Fibroblast of skin of scalp (primary cell): ENCODE measurements around the gene KRTAP10-5.
"Not testable (repeated sequence)": the region's sequence is repeated elsewhere in the genome, so short reads cannot be mapped to it uniquely, and the experiment has no call there.

ENCODE experiments used
- DNase-seq: peaks from one replicate; pipeline ENCODE4 v3.0.0-alpha.2; 2013

The KRTAP10-5 gene

DNA sequence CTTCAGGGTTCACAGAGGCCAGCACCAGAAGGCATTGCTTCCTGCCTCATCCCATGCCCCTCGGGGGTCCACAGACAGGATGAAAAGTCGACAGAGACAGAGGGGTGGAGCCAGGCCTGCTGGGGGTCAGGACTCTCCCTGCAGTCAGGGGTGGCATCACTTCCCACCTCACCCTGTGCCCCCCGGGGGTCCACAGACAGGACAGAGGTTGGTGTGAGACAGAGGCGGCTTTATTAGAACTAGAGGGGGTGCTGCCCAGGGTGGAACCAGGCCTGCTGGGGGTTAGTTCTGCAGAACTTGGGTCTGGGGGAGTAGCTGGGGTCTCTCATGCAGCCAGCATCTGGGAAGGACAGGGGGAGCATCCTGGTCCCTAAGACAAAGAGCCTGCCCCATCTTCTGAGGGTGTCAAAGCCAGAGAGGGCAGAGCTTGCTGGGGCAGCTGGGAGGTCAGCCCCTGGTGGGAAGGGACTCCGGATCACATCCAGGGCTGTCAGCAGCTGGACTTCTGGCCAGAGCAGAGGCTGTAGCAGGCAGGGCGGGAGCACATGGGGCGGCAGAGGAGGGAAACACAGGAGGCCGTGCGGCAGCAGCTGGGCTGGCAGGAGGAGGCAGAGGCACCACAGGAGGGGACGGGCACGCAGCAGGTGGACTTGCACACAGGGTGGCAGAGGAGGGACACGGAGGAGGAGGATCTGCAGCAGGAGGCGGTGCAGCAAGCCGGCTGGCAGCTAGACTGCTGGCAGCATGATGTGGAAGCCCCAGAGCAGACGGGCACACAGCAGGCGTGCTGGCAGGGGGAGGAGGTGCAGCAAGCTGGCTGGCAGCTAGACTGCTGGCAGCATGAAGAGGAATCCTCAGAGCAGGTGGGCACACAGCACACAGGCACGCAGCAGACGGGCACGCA lies 10.7 kb upstream of the KRTAP10-5 start:
- not testable (repeated sequence) for DNase-seq

DNA sequence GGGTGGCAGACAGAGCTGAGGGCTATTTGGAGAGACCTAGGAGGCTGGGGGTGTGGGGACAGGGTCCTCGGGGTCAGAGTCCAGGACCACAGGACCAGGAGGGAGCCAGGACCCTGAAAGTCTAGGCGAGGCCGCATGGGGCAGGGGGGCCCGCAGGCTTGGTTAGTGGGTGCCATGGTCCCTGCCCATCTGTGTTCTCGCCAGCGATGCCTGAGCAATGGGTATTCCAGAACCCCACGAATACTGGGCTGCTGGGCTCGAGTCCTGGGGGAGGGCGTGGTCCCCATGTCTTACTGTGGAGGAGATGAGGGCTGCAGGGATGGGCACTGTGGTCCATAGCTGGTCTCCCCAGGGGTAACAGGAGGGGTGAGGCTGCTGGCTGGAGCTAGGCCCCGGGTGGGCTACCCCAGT lies 9.9 kb upstream of the KRTAP10-5 start:
- DNase-seq: no peak

DNA sequence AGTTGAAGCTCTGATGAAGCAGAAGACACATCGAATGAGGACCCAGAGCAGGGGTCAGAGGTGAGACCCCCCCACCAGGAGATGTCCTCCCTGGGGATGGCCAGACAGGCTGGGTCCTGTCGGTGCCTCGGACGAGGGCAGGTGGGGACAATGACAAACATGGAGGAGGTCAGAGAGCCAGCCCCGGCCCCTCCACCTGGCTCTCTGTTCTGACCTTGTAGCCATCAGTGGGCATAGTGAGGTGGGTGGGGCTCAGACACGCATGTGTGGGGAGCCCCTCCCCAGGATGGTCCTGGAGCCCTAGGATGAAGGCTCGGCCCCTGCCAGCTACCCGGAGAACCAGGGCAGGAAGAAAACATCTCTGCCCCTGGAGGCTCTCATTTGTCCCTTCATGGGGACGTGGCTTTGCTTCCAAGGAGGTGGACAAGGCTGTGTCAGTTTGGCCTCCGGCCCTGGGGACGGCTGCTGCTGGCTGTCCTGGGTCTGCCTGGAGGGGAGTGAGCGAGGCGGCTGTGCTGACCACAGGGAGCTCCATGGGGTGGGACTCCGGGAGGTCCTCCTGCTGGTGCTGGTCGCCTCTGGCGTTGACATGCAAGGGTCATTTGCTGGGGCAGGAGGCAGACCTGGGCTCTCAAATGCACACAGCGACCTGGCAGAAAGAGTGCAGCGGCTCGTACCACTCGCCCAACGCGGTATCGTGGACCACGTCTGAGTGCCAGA lies 9.3 kb upstream of the KRTAP10-5 start:
- DNase-seq: no peak

DNA sequence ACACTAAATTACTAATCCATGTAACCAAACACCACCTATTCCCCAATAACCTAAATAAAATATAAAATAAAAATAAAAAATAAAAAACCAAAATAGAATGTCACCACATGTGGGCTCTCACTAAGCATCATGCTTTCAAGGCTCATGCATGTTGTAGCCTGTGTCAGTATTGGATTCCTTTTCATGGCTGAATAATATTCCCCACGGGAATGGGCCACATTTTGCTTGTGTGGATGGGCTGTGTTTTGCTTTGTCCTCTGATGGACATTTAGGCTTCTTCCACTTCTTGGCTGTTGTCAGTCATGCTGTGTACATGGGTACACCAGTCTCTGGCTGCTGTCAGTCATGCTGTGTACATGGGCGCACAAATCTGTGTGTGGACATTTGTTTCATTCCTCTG lies 8.7 kb upstream of the KRTAP10-5 start:
- DNase-seq: no peak

DNA sequence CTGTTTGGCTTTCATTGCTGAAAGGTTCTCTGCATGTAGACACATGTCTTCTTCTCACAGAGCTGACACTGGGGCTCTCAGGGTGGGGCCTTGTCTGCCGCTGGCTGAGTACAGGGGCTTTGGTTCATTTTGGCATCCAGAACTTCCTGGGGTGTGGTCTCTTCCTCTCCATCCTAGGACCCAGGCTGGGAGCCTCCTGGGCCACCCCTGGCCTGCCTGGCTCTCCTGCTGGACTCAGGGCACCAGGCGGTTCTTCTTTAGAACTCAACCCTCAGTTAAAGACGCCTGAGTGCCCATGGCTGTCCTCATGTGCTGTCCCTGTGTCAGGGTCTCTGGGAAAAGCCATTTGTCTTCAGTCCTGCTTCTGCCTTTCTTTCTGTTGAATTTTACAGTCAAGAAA lies 5.5 kb upstream of the KRTAP10-5 start:
- no peak for DNase-seq

DNA sequence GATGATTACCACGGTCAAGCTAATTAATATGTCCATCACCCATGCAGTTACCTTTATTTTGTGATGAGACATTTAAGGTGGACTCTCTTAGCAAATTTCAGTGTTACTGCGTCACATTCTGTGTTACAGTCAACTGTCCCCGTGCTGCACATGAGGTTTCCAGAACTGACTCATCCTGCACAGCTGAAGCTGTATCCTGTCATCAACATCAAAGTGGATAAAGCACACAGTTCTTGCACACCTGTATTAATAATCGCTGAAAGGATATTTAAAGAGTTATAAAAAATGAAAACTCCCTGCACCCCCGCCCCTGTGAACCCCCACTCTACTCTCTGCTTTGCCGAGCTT lies 3.4 kb upstream of the KRTAP10-5 start:
- DNase-seq: no peak

DNA sequence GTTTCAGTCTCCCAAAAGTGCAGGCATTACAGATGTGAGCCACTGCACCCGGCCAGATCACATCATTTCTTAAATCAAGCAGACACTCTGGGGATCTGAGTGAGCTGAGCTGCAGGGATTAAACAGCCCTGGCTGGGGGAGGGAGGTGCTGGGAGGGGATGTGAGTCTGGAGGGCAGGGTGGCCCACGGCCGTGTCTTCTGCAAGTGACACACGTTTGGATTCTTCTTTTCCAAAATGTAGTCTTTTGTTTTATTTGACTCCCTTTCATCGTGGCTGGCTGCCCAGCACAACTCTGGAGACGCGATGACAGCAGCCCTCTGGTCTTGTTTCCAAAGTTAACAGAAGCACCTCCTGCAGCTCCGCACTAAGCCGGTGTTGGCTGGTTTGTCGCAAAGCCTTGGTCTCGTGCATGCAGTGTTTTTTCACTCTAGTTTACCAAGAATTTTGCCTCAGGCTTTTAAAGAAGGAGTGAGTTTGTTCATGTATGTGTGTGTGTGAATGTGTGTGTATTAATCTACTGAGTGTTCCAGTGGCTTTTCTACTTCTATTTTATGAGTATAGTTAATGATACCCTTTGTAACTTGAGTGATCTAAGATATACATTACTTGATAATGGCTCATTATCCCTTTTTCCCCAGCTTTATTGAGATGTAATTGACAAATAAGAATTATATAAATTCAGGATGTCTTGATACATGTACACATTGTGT lies 2.8 kb upstream of the KRTAP10-5 start:
- DNase-seq: peak; percentile 2

DNA sequence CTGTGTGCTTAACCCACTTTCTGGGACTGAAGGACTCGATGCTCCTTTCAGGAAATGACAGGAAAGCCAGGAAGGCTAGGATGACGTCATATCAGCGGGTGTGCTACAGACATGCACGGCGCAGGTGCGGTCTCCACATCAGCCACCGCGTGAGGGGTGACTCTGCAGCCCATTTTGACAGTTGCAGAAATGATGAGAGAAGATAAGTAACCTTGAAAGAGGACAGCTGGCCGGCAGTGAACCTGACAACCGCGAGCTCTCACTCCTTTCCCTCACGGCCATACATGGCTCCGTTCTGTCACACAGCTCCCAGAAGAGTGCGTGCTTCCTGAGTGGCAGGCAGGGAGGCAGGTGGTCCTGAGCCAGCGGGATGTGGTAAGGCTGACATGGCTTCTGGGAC lies 1.7 kb upstream of the KRTAP10-5 start:
- no peak for DNase-seq

DNA sequence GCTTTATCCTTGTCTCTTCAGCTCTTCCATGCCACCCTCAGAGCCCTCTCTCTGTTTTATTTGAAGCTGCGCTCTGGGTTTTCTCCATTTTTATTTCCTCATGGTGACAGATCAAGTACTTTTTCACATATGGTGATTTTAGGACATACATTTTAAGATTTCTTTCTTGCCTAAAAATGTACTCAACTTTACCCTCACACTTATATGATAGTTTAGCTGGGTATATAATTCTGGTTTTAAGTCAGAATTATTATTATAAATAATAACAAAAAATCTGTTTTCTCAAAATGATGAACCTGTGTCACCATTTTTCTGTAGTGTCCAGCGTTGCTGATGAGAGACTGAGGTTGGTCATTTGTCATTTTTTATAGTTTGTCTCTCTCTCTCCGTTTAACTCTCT lies 754 bp upstream of the KRTAP10-5 start:
- DNase-seq: no peak

DNA sequence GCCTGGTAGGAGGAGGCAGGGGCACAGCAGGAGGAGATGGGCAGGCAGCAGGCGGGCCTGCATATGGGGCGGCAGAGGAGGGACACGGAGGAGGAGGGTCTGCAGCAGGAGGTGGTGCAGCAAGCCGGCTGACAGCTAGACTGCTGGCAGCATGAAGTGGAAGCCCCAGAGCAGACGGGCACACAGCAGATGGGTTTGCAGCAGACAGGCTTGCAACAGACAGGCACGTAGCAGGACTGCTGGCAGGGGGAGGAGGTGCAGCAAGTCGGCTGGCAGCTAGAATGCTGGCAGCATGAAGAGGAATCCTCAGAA lies 615 bp downstream of the KRTAP10-5 start:
- DNase-seq: no peak

DNA sequence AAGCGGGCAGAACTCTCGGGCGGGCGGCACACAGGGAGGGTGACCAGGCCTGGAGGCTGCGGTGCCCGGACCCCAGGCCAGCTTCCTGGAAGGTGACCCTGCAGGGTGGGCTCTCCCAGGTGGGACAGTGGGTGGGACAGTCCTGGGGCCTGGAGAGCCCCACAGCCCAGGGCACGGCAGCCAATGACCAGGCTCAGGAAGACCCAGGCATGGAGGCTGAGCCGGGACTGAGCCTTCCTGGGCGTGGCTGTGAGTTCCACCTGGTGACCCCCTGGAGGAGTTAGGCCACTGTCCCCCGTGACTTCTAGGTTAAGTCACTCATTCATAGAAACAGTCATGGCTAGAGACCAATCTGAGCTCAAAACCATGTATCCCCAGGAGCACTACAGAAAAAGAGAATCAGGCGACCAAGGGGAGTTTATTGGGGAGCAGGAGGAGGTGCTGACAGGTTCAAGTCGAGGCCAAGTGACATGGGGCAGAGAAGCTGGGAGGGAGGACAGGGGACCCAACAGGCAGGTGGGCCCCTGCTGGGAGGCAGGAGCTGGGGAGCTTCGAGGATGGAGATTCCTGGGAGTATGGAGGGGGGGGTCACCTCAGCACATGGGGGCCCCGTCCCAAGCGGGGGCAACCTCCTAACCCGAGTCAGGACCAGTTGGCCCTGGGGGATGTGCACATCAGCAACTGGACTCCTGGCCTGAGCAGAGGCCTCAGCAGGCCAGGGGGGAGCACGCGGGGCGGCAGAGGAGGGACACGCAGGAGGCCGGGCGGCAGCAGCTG lies 1.2 kb downstream of the KRTAP10-5 start:
- no peak for DNase-seq

DNA sequence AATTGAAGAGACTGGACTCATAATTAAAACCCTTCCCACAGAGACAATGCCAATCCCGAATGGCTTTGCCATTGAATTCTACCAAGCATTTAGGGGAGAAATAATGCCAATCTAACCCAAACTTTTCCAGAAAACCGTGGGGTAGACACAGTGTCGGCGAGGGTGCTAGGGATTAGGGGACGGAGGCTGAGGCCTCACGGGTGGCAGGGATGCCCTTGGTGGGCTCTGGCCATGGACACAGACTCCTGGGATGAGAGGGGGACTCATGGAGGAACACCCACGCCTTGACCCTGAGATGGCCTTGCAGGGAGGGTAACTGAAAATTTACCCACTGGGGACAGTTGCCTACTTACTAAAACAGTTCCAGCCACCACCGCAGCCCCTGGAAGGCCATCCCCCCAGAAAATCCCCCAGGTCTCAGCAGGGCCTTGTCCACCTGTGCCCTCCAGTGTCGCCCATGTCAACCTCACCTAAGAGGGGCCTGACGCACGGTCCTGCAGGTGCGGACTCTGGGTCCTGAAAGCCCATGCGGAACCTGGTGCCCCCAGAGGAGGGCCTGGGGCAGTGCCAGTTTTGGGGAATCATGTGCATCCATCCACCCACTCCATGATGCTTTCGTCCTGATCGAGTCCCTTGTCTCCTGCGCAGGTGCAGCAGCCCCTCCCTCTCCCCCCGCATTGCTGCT lies 1.9 kb downstream of the KRTAP10-5 start:
- no peak for DNase-seq

DNA sequence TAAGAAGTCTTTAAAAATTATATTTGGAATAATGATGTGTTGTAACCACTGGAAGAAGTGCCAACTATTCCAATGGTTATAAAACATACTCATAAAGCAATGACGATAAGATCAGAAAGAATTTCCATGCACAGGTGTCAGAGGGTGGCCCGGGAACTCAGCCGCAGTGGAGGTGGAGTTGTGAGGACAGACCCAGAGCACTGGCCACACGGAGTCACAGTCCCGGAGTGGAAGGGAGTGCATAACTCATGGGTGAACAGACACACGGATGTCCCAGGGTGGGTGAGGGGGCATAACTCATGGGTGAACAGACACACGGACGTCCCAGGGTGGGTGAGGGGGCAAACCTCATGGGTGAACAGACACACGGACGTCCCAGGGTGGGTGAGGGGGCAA lies 4.4 kb downstream of the KRTAP10-5 start:
- no peak for DNase-seq

DNA sequence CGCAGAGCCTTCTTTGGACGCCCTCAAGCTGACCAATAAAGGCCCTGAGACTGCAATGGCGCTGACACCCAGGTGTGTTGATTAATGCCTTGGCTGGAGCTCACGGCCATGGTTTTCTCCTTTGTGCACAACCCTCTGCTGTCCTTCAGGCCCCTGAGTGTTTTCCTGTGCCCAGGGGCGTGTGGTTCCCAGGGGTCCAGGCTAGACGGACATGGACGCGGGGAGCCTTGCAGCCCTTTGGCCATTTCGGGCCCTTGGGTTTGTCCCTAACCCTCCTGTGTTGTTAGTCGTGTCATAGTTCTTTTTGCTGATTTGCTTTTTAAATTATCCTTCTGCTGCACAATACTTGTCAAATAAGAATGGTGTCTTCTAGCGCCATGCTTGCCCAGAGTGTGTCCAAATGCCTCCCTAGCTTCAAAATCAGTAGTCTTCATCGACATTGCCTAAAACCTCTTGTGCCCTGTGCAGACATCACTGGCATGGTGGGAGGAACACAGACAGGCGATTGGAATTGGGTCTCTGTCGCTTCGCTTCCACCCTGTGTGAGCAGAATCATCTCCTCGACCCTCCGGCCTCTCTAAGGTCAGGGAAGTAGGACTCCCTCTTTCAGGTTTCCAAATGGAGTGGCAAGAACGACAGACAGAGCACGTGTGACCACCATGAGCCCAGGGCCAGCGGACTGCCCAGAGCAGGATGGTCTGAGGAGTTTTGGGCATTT lies 4.9 kb downstream of the KRTAP10-5 start:
- DNase-seq: no peak

DNA sequence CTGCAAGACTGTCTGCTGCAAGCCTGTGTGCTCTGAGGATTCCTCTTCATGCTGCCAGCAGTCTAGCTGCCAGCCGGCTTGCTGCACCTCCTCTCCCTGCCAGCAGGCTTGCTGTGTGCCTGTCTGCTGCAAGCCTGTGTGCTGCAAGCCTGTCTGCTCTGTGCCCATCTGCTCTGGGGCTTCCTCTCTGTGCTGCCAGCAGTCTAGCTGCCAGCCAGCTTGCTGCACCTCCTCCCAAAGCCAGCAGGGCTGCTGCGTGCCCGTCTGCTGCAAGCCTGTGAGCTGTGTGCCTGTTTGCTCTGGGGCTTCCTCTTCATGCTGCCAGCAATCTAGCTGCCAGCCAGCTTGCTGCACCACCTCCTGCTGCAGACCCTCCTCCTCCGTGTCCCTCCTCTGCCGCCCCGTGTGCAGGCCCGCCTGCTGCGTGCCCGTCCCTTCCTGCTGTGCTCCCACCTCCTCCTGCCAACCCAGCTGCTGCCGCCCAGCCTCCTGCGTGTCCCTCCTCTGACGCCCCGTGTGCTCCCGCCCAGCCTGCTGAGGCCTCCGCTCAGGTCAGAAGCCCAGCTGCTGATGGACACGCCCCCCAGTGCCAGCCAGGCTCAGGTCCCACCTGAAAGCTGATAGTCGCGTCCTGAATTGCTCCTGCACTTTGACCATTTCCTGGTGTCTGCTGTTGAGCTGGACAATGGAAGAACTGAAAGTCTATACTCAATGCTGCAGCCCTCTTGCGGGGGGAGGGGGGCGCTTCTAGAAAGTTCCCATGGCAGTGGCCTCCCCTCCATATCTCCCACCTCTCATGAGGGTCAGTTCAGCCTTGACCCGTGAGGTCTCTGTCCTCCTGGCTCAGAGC lies 5.7 kb downstream of the KRTAP10-5 start:
- DNase-seq: no peak

DNA sequence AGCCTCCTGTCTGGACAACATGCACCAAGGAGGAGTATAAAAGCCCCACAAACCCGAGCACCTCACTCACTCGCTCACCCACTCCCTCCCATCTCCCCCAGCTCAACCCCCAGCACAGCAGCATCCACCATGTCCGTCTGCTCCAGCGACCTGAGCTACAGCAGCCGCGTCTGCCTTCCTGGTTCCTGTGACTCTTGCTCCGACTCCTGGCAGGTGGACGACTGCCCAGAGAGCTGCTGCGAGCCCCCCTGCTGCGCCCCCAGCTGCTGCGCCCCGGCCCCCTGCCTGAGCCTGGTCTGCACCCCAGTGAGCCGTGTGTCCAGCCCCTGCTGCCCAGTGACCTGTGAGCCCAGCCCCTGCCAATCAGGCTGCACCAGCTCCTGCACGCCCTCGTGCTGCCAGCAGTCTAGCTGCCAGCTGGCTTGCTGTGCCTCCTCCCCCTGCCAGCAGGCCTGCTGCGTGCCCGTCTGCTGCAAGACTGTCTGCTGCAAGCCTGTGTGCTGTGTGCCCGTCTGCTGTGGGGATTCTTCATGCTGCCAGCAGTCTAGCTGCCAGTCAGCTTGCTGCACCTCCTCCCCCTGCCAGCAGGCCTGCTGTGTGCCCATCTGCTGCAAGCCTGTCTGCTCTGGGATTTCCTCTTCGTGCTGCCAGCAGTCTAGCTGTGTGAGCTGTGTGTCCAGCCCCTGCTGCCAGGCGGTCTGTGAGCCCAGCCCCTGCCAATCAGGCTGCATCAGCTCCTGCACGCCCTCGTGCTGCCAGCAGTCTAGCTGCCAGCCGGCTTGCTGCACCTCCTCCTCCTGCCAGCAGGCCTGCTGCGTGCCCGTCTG lies 6.6 kb downstream of the KRTAP10-5 start, which contains the start of gene KRTAP10-4:
Gene KRTAP10-4, plus strand, starts transcription at position 100 of the 827 bp plus-strand sequence. Its CDS starts 30 bp downstream, at position 130.
- DNase-seq: not testable (repeated sequence)

DNA sequence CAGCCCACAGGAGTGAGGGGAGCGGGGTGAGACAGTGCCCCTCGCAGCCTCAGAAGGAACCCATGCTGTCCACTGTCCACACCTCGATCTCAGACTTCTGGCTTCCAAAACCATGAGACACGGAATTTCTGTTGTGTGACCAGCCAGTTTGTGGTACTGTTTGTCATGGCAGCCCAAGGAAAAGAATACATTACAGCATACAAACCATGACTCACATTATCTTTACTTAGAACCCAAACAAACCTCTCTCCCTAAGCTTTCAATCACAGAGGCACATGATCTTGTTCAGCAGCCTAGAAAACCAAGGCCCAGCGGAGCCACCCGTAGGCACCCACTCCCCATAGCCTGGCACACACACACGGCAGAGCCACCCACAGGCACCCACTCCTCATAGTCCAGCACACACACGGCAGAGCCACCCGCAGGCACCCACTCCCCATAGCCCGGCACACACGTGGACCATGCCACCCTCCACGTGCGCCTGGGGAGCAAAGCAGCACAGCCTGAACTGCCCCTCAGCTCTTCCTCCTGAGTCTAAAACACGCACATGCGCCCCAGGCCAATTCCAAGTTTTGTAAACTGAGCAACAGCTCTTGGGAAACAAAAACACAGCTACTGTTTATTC lies 7.3 kb downstream of the KRTAP10-5 start:
- no peak for DNase-seq

DNA sequence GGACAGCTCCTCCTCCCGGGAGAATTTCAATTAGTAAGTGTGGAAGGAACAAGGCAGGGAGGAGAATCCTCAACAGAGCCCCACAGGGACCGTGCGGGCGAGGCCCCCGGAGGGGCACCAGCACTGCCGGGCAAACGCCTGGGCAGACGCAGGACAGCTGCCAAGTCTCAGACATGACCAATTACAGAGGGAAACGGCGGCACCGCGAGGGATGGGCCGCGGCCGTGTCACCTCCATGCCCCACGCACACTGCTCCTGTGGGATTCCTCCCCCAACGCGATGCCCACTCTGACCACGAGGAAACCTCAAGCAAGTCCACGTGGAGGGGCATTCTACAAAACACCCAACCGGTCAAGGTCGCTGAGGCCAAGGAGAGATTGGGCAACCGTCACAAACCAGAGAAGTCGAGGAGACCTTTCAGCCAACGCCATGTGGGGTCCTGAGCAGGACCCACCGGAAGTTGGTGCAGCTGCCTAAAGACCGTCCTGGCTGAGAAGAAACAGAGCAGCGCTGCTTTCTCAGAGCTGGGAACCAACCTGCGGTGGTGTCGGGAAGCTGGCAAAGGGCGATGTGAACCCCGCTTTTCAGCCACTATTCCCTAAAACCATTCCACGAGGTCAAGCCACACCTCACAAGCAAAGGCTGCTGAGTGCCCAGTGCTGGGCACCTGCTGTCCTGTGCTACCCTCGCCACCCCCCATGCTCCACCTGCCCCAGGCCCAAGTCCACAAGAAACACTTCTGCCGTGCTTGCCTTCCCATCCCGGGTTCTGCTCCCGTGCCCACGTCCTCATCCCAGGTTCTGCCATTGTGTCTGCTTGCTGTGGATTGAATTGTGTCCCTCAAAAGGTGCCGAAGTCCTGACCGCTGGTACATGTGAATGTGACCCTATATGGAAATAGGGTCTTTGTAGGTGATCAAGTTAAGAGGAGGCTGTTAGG lies 8.3 kb downstream of the KRTAP10-5 start:
- DNase-seq: no peak
